COR-L47 (cell line): ENCODE data around the gene PITPNC1.
"Not testable (repeated sequence)": the region's sequence is repeated elsewhere in the genome, so short reads cannot be mapped to it uniquely, and the experiment has no call there.

Experiments used
- DNase-seq: peaks from one replicate; lab custom pipeline; 2025; lab: John Stamatoyannopoulos, UW

PITPNC1 gene

DNA sequence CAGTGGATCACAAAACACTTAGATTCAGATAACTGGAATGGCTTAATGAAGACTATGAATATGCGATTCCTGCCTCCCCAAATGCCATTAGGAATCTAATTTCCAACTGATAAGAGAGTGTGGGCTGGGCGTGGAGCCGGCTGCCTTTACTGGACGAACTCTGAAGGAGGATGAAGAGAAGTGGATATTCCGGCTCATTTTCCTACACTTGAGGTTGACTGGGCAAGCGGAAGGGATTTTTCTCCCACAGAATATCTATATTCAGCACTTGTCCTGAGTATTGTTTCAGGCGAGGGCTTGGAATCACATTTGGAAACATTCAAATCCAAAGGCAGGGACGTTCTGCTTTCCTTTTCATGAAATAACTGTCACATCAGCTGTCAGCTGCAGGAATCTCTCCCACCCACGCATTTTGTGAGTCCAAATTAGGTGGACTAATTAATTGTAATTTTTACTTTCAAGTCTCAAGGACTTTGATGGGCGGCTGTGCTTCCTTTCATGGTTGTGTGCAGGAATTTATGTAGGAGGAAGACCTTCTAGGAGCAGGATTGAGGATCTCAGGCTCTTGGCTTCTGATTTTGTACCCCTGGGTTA is 138.5 kb downstream of the PITPNC1 start:
- no peak for DNase-seq

DNA sequence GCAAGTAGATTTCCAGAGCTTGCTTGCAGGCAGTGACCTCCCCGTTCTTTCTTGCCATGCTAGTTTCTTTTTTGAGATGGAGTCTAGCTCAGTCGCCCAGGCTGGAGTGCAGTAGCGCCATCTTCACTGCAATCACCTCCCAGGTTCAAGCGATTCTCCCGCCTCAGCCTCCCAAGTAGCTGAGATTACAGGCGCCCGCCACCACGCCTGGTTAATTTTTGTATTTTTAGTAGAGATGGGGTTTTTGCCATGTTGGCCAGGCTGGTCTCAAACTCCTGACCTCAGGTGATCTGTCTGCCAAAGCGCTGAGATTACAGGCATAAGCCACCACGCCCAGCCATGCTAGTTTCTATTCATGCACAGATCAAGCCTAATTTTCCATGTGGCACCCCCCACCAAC is 139.5 kb downstream of the PITPNC1 start:
- not testable (repeated sequence) for DNase-seq

DNA sequence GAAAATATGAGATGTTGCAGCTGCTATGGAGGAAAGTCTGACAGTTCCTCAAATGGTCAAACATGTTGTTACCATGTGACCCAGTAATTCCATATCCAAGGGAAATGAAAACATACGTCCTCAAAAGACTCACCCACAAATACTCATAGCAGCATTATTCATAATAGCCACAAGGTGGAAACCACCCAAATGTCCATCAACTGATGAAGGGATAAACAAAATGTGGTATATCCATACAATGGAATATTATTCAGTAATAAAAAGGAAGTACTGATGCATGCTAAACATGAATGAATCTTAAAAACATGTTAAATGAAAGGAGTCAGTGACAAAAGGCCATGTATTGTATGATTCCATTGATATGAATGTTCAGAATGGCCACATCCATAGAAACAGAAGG is 140.2 kb downstream of the PITPNC1 start:
- DNase-seq, result no peak

DNA sequence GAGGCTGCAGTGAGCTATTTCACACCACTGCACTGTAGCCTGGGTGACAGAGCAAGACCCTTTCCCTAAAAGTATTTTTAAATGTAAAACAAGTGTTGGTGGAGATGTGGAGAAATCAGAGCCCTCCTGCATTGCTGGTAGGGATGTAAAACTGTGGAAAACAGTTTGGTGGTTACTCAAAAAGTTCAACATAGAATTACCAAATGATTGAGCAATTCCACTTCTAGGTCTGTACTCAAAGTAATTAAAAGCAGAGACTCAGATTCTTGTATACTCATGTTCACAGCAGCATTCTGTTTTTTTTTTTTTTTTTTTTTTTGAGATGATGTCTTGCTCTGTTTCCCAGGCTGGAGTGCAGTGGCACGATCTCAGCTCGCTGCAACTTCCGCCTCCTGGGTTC is 141.8 kb downstream of the PITPNC1 start:
- no peak for DNase-seq

DNA sequence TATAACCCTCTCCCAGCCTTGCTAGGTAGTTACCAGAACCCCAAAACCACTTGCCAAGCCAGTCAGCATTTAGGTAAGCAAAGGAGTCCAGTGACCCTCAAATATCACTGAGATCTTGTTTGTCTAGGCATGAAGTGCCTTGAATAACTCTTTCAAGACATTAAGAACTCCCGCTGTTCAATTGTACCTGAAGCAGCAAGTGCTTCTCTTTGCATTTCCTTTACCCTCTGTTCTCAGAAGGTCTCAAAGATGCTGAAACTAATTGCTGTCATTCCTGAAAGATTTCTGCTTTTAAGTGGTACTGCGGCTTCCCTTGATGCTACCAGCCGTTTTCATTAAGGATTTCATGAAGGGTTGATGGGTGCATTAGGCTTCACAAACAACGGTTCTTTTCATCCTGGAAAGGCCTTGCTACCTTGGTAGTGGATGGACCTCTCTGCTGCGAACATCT is 142.7 kb downstream of the PITPNC1 start:
- no peak for DNase-seq

DNA sequence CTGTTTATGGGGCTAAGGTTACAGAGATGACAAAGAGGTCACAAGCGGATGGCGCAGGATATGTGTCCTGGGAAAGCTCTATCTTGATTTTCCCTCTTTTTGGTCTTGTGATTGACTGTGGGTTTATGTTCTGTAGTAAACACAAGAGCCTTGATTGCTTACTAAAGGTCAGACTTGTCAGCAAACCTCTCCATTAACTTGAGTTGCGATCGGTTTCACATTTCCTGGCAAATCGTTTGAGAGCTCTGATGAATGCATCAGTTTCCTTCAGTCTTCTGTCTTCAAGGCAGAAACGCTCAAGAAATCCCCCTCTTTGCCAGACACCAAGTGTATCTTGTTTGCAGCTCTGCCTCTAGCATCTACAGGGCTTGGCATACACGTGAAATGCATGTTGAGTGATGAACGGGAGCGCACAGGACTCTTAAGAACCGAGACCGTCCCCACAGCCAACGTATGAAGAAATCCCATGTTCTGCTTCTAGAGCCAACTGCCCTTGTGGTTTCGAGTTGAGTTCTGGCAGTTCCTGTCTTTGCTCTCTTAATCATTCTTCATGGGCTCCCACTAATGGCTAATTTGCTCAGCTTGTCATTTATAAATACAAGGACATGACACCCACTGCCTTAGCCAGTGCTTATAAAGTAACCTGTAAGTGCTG is 143.3 kb downstream of the PITPNC1 start:
- DNase-seq, result no peak

DNA sequence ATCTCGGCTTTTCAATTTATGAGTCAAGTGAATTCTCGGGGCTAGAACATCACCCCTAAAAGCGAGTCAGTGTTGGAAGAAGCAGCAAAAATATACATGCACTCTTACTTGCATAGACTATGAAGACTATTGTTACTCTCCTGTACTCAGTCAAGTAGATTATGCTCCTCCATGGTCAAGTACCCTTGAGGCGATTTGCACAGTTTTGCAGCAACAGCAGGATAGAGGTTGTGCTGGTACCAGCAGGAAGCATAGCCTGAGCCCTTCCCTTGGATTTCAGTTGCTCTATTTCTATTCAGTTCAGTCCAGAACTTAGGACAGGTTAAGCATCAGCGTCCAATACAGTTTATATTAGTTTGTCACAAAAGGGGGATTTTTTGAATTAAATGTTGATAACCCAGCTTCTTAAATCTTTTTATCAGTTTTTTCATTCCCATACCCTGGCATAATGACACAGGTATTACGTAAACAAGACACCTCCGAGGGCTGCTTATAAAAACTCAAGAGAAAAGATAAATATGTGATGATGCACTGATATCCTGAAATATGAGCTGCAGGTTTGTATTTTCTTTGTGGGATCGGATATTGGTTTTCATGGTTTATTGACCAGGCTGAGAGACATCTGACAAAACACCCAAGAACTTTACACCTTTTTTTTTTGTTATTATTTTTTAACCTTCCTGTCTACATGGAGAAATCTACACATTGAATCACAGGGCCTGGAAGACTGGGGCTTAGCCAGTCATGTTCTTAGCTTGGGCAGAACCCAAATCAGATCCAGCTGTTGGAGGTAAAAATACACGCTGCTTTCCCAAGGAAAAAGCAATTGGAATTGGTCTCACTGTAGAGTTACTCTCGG is 144.1 kb downstream of the PITPNC1 start:
- no peak for DNase-seq

DNA sequence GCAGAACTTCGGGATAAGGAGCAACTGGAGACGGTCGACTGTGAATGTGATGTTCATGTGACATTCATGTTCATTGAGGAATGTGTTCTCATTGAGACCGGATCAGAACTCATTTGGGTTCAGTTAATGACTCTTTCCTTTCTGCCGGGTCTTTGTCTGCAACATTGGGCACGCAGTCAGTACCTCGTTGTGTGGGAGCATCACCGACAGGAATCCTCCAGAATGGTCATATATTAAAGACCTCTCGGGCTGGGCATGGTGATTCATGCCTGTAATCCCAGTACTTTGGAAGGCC is 144.6 kb downstream of the PITPNC1 start:
- no peak for DNase-seq

DNA sequence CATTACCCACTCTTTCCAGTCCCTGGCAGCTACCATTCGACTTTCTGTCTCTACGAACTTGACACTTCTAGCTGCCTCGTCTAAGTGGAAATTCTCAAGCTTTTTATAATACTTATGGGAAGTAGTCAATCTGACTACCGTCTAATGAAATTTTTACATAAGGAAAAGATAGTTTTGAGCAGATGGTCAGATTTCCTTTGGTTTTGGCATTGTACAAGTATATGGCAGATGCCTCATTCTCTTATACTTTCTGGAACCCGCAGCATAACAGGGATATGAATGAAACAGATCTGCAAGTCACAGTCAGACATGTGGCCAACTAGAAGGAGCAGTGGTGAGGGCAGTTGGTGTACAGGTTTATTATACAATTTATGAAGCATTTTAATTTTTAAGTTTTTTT is 146.0 kb downstream of the PITPNC1 start:
- no peak for DNase-seq

DNA sequence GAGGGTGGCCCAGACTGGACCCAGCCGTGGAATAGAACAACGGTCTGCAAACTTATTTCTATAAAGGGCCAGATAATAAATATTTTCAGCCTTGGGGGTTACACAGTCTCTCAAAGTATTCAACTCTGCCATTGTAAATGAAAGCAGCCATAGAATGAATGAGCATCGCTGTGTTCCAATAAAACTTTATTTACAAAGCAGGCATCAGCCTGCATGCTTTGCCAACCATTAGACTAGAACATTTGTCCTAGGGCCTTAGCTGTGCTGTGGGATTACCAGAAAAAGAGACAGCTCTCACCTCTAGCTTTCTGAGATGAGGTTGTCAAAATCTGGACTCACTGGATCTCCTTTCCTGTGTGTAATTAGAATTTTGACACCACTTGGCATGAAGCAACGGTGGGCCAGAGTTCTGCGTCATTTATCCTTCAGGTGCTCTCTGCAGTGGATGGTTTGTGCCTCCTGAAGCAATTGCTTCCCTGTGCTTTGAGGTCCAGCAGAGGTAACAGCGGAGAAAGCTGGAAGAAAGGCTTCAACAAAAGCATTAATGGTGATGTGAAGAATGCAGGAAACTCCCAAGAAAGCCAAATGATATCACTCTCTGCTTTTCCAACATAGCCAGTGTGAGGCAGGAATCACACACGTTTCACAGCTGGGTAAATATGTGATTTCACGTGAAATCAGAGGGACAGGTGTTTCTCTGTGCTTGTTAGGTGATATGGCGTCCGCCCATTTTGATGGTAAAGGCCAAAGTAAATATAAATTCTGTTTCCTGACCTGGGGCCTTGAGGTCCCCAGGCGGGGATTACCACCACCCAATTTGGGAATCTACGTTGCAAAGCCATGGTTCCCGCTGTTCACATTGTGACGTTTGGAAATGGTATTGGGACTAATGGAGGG is 148.4 kb downstream of the PITPNC1 start:
- DNase-seq, result no peak

DNA sequence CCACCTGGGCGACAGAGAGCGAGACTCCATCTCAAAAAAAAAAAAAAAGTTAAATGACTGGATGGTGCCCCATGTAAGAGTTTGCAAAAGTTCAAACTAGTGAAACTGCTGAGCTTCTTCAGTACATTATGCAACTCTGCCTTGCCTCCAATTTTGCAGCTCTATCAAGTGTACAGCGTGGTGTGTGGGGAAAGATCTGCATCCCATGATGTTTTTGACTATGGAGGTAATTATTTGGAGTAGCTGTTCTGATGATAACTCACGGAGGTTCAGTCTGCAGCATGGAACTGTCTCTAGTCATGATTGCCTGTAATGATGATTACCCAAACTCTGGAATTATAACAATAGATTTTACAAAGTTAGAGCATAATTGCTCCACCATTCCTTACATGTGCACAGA is 149.6 kb downstream of the PITPNC1 start:
- no peak for DNase-seq

DNA sequence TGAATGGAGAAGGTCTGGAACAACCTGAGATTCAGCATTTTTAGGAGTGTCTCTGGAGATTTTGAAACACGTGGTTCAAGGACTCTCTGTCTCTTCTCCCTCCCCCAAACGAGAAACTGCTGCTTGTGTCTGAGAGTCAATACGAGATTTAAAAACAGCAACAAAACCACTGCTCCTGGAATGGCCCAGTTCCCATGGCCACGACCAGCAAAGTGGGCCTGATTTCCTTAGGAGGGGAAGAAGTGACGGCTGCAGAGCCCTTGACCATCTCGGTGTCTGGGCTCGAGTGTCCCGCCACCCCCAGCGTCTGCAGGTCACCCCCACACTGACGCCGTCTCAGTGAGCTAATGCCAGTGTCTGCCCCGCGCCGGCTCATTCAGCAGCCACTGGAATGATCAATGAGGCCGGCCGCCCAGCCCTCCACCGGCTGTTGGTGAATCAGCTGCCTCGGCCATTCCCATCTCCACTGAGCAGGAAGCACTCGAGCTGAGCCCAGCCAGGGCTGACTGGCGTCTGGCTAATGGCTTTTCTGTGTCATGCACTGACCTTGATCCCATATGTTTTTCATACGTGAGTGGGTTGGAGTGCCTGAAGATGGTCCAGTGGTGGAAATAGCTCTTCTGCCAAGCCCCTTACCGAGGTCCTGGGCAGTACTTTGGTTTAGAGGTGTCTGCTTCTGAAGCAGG is 151.8 kb downstream of the PITPNC1 start:
- no peak for DNase-seq

DNA sequence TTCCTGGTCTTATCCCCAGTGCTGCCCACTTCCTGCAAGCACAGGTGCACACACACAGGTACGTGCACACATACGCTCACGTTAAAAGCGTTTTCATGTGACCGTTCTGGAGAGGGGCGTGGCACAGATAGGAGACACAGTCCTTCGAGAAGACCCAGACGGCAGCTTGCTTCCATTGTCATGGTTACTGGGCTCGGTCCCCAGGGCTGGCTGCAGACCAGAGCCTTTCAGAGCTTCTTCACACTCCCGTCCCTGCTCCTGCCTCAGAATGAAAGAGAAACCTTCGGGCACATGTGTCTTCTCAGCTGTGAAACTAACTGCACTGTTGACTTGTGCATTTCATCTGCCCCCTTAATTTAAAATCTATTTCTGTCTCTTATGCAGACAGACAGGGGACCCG is 154.2 kb downstream of the PITPNC1 start:
- DNase-seq, result no peak

DNA sequence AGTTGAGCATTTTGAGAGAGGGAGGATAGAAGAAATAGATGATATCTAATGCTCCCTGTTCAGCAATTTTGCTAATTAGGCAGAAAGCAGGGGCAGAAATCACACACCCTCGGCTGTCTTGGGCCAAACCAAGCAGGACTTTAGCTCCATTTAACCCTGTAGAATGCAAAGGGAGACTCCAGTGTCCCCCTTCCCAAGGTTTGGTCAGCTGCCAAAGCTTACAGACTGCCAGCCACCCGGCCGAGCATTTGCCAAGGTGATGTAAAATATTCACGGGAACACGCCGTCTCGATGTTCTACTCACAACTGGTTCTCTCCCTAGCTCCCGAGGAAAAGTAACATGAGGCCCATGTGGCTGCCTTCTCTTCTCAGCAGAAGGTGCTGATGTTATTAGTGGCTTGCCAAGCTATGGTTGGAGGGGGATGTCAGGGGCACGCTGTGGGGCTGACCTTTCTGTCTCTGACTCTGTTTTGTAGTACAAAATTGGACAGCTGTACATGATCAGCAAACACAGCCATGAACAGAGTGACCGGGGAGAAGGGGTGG is 155.3 kb downstream of the PITPNC1 start:
- DNase-seq, result no peak

DNA sequence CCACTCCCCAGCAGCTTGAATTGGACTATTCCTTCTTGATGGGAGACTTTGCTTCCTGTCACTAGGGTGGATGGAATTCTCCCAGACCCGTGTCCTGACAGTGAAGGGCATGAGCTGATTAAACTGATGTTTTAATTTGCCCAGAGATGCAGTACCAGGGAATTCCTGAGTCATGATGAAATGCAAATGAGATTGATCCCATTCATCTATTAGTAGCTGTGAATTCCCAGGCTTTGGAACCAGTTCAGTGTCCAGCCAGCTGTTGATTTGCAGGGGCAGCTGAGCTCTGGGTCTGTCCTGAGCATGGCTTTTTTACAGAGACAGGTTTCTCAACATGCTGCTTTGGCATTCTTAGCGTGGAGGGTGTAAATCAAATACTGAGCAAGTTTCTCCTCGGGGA is 157.9 kb downstream of the PITPNC1 start:
- DNase-seq, result no peak

DNA sequence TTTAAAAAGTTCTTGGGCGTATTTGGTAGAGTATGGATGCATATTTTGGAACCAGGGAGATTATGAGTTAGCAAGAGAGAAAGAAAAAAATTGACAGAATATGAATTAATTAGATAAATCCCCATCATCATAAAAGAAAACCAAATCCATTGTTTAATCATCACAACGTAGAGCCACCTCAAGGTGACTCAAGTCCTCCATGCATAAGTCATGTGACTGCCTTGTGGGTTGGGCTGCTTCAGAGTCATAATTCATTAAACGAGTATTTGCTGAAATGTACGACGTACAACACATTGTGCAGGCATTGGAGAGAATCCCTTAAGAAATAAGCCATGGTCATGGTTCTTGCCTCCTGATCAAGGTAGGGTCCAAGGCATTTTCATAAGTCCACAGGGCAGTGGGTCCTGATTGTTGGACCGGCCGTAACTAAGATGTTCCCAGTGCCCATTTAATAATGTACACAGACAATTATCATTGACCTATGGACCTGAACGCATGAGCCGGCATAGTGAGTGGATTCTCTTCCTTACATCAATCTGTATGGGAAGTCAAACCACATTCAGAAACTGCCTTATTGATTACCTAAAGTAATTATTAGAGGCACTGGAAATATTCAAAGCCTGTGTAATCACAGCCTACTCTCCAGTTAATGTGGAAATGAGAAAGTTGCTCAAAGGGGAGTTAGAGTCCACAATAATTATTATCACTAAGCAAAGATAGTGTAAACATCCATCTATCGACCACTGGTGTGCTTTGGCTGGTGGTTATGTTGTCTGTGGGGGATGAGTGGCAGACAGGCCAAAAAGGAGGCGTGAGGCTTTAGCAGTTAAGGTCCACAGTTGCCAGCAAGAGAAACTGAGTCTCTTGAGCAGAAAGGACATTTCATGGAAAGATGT is 165.4 kb downstream of the PITPNC1 start:
- DNase-seq, result no peak

DNA sequence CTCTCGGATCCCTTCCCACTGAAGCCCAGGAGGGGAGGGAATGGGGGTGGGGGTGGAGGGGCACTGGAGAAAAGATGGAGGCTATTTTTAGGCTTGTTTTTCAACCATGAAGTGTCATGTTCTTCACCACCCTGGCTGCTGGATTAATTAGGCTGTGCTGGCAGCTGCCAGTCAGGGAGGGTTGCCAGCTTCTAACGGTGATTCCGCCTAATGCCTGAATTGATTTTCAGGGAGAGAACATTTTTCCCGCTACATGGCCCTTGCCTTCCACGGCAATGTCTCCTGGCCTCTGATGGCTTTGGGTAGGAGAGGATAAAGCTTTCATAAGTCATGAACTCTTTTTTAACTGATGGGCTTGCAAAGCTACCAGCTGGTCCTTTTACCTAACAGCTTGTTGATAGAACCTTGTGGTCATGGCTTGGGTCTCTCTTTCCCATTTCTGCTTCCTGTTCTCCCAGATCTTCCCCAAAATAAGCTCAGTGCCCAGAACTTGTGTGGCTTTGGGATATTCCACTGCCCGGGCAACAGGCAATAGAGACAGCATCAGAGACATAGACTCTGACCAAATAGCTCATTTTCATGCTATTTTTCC is 167.4 kb downstream of the PITPNC1 start:
- DNase-seq, result no peak

DNA sequence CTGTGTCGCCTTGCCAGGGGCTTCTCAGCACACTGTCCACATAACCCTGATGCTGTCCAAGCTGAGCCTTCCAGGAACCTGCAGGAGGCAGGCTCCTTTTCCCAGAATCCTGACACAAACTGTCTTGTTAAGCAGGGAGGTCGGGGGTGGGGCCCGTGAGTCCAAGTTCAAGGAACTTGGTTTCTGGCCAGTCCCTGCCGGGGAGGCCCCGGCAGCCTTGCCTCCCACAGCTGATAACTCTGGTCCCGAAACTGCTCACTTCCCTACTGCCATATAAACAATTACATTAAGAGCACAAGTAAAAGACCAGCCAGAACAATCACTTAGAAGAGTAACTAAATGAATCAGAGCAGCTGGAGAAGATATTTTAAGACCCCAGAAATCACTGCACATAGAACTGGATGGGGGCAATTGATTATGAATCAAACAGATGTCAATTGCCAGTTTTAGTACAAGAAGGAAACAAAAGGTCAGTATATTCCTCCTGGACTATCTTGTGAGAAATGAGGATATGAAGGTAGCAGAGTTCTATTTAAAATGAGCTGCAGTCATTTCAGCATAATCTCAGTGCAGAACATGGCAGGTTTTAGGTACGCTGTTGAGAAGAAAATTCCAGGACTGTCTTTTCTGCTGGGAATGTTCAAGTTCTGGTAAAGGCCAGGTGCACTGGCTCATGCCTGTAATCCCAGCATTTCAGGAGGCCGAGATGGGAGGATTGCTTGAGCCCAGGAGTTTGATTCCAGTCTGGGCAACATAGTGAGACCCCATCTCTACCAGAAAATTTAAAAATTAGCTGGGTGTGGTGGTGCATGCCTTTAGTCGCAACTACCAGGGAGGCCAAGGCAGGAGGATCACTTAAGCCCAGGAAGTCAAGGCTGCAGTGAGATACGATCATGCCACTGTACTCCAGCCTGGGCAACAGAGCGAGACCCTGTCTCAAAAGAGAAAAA is 169.8 kb downstream of the PITPNC1 start:
- DNase-seq, result no peak

DNA sequence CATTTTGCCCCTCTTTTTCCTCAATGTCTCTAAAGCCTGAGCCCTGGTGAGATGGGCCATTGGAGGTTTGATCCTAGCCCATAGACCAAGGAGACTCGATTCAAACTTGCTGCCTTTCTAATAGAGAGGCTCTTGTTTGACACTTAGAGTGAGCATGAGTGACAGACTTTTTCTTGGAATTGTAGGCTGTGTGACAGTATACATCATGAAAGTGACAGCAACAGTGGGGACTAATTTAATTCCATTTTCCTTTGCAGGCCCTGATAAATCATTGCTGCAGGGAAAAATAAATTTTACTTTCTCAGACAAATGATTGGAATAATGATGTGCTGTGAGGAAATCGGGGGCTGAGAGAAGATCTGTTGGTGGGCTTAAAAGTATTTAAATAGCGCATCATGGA is 171.6 kb downstream of the PITPNC1 start:
- no peak for DNase-seq
